ENCODE results near the gene DPP6.
"Not testable (repeated sequence)": the region's sequence is repeated elsewhere in the genome, so short reads cannot be mapped to it uniquely, and the experiment has no call there.

The DPP6 gene

DNA sequence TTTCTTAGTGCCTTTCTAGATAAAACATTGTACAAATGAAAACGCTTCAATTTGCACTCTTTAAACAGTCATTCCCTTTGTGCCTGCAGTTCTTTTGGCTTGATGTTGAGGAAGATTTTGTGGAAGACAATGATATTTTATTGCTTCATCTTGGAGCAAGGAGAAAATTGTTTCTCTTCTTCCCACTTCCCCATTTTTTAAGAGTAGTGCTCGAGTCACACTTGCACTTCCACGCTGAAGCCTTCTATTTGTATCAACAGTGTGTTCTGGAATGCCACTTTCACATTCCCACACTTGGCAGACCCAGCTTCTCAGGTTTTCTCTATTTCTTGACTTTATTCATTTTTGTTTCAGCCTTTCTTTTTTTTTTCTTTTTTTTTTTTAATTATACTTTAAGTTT lies 581.4 kb downstream of the DPP6 start:
- no peak for FAIRE-seq

DNA sequence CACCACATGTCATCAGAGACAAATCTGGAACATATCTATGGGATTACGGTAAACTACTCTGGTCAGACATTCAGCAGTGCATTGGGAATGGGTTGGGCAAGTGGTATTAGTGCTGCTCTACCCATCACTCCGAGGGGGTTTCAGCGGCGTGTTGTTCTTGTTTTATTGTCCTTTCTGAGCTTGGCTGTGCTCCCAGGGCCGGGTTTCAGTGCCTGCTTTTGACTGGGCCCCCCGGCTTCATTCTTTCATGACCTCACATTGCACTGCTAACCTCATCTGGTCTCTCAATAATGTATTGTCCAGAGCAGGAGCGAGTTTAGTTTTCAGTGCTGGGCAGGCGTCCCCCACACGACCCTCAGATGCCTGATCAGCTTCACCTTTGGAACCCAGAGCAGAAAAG lies 586.1 kb downstream of the DPP6 start:
- no peak for FAIRE-seq

DNA sequence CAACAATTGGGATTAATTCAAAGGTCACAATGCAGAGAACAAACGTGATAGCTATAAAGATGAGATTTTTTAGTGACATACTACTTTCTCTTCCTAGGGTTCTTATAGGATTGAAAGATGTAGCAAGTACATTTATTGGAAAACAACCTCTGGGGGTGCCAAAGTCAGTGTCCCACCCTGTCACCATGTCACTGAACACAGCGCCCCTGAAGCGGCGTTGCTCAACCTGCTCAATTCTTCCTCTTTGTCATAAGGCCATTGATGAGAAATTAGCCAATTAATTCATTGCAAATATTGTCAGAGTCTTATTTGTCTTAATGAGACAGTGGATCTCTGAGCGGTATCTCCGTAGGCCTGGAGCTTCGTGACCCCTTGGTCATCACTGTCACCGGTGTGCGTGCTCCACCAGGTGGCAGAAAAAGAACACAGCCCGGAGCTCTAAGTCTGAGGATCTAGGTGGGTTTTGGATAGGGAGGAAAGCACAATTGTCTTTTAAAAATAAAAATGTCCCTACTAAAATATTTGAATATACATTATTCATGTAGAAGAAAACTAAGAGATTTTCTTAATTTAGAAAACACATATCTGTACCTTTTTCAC lies 588.2 kb downstream of the DPP6 start:
- FAIRE-seq, result no peak

DNA sequence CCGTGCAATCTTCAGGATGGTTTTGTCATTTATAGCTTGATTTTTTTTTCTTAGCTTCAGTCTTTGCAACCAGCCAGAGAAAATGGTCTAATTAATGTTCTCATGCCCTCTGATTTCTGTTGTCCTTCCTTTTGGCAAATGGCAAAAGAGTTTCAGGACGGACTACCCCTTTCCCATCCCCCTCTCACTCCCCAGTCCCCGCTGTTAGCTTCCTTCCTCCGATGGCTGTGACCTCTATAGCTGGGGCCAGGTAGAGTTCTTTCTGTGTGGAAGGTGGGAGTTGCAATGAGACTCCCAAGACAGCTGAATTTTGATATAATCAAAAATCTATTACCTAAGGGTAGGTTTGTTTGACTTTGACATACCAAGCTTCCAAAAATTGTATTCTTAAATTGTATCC lies 588.7 kb downstream of the DPP6 start:
- FAIRE-seq, result no peak

GRCh38 chr7:154644366-154644765 lies 592.2 kb downstream of the DPP6 start:
- no peak for FAIRE-seq

GRCh38 chr7:154646126-154647013 lies 594.2 kb downstream of the DPP6 start:
- FAIRE-seq, result no peak

DNA sequence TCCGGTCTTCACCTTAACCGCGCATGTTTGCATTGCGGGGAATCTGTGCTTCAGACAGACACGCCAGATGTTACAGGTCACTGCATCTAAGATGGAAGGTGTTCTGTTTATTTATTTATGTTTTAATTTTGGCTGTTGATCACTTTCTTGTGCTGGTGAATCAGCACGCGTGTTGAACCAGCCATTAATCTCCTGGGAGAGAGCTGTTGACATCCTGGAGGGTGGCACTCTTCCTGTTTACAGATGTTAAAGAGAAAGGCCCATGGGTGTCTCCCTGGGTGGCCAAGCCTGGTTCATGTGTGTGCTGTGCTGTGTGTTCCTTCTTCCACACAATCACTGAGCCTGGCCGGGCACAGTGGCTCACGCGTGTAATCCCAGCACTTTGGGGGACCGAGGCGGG lies 595.4 kb downstream of the DPP6 start:
- FAIRE-seq, result no peak

DNA sequence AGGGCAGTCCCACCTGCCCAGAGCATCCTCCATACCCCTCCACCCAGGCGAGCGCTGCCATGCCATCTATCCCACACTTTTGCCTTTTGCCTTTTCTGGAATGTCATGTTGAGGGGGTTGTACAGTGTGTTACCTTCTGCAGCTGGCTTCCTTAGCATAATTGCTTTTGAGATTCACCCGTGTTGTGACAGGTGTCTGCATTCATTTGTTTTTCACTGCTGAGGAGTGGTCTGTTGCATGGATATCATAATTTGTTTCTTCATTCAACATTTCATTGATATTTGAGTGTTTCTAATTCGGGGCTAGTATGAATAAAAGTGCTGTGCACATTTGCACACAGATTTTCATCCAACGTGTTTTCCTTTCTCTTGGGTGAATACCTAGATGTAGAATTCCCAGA lies 596.8 kb downstream of the DPP6 start:
- no peak for FAIRE-seq

GRCh38 chr7:154649434-154649833 lies 597.2 kb downstream of the DPP6 start:
- FAIRE-seq, result no peak

GRCh38 chr7:154650275-154650674 lies 598.1 kb downstream of the DPP6 start:
- FAIRE-seq, result no peak

- FAIRE-seq, result no peak
These were observed 599.3 kb downstream of the DPP6 start for GRCh38 chr7:154651501-154651900.

GRCh38 chr7:154652564-154652963 lies 600.4 kb downstream of the DPP6 start:
- no peak for FAIRE-seq

DNA sequence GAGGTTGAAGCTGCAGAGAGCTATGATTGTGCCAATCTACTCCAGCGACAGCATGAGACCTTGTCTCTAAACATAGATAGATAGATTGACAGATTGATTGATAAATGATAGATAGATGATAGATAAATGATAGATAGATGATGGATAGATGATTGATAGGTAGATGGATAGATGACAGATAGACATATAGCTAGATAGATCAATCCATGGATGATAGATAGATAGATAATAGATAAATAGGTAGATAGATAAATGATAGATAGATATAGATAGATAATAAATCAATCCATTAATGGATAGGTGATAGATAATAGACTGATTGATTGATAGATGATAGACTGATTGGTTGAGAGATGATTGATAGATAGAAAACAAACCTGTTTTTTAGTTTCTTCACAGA lies 601.1 kb downstream of the DPP6 start:
- no peak for FAIRE-seq

GRCh38 chr7:154656618-154657017 lies 604.4 kb downstream of the DPP6 start:
- no peak for FAIRE-seq

DNA sequence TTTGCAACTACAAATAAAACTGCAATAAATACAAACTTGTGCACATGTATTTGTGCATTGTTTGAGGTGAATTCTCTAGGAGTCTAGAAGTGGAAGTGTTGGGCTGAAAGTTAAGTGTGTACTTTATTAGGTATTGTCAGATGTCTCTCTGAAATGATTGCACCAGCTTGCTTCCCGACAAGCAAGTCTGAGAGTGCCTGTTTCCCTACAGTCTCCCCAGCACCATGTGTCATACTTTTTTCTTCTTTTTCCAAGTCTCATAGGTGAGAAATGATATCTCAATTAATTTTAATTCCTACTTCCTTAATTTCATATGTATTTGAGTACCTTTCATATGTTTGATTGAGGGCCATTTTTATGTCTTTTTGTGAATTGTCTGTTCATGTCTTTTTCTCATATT lies 614.6 kb downstream of the DPP6 start:
- FAIRE-seq, result no peak

DNA sequence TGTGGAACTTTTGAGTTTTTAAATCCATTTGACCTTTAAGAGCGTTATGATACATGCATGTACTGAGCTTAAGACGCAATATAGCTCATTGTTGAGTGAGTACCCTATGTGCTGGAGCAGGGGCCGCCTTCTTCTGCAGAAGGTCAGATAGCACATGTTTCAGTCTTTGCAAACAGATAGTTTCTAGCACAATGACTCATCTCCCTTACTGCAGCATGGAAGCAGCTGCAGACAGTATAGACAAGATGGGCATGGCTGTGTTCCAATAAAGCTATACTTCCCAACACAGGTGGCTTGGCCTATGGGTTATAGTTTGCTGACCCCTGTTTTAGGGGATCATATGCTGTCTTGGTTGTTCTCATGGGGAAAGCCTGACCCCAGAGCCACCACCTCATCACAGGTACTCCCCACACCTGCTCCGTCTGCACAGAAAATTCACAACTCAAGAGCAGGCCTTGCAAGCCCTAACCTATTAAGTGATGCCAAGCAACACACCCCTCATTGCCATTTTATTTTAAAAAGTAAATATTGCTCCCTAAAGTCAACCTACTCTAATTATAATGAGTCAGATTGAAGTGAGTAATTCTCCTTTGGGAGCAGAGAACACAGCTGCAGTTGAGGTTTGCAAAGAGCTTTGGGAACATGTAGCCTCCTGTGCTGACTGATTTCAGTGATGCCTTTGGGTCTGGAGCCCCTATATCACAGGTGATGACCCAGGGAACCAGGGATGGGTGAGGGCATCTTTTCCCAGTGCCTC lies 620.6 kb downstream of the DPP6 start:
- no peak for FAIRE-seq

- no peak for FAIRE-seq
These were observed 622.0 kb downstream of the DPP6 start for GRCh38 chr7:154674191-154674590.

DNA sequence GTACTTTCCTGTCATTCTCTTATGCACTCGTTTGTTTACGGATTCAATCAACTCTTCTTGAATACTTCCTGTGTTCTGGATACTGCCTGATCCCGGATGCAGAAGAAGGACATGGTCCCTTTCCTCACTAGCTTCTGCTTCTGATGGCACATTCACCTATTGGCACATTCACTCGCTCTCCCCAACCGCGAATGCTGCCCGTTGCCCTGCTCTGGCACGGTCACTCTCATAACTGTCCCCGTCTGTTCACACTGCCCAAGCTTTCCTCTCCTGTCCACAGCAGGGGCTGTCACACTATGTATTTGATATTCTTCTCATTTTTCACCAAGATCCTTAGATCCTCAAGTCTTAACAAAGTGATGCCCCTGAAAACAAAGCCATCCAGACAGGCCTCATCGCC lies 623.4 kb downstream of the DPP6 start:
- FAIRE-seq, result no peak

GRCh38 chr7:154676033-154676421 lies 623.8 kb downstream of the DPP6 start:
- FAIRE-seq, result not testable (repeated sequence)

- no peak for FAIRE-seq
These were observed 624.4 kb downstream of the DPP6 start for GRCh38 chr7:154676422-154677073.

DNA sequence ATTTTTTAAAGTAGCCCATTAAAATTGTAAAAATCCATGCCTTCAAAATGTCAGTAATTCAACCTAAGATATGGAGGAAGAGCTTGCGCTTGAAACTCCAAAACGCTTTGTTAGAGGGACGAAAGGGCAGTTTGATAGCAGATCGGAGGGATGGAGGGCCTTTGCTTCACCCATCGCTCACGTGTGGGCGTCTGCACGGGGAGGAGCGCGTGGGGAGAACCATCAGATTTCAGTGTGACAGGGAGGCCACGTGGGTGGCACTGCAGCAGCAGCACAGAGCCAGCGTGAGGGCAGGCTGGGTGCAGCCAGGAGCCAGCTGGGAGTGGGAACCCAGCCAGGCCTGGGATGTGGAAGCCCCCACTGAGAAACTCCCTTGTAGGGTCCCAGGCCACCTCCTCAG lies 625.3 kb downstream of the DPP6 start:
- FAIRE-seq, result no peak

DNA sequence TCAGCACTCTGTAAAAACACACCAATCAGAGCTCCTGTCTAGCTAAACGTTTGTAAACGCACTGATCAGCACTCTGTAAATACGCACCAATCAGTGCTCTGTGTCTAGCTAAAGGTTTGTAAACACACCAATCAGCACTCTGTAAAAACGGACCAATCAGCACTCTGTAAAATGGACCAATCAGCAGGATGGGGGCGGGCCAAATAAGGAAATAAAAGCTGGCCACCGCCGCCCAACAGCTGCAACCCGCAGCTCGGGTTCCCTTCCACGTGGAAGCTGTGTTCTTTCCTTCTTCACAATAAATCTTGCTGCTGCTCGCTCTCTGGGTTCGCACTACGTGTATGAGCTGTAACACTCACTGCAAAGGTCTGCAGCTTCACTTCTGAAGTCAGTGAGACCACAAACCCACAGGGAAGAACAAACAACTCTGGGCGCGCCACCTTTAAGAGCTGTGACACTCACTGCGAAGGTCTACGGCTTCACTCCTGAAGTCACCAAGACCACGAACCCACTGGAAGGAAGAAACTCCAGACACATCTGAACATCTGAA lies 625.9 kb downstream of the DPP6 start:
- FAIRE-seq, result not testable (repeated sequence)
